IgD-negative memory B cell (primary cell): ENCODE data around the gene ORAI3. TPM values are rescaled to one million over a fixed set of nuclear protein-coding genes. Genes with fewer than 3 reads are reported as not detected.

Experiments used
- H3K27ac Mint-ChIP-seq, 3 donors: one replicate each; pipeline ENCODE4 v1.8.0; 2020 to 2022; ENCODE audit warnings: mild to moderate bottlenecking in 3 of 3, mixed read lengths in 3 of 3, moderate library complexity in 1 of 3
- H3K27me3 Mint-ChIP-seq: one replicate; pipeline ENCODE4 v1.8.0; 2021; ENCODE audit warnings: mixed read lengths
- H3K36me3 Mint-ChIP-seq: one replicate; pipeline ENCODE4 v1.8.0; 2020; ENCODE audit warnings: mild to moderate bottlenecking, mixed read lengths
- H3K4me1 Mint-ChIP-seq, 3 donors: one replicate each; pipeline ENCODE4 v1.8.0; 2020 to 2022; ENCODE audit warnings: mixed read lengths in 3 of 3, mild to moderate bottlenecking in 1 of 3
- H3K4me3 Mint-ChIP-seq, 4 donors: one replicate each; pipeline ENCODE4 v1.8.0; 2020 to 2022; ENCODE audit warnings: mild to moderate bottlenecking in 4 of 4, mixed read lengths in 4 of 4, moderate library complexity in 3 of 4
- H3K9me3 Mint-ChIP-seq, 3 donors: one replicate each; pipeline ENCODE4 v1.8.0; 2020 to 2021; ENCODE audit warnings: mixed read lengths in 3 of 3, mild to moderate bottlenecking in 1 of 3
- polyA plus RNA-seq: library from polyadenylated mRNA; unstranded; fragments of 300-500 nt; fragmentation: Illumina TruSeq; gene quantifications from one replicate; pipeline ENCODE4 v1.2.3, GENCODE V29; 2021

Gene ORAI3
- 68.8 TPM for polyA plus RNA-seq

DNA sequence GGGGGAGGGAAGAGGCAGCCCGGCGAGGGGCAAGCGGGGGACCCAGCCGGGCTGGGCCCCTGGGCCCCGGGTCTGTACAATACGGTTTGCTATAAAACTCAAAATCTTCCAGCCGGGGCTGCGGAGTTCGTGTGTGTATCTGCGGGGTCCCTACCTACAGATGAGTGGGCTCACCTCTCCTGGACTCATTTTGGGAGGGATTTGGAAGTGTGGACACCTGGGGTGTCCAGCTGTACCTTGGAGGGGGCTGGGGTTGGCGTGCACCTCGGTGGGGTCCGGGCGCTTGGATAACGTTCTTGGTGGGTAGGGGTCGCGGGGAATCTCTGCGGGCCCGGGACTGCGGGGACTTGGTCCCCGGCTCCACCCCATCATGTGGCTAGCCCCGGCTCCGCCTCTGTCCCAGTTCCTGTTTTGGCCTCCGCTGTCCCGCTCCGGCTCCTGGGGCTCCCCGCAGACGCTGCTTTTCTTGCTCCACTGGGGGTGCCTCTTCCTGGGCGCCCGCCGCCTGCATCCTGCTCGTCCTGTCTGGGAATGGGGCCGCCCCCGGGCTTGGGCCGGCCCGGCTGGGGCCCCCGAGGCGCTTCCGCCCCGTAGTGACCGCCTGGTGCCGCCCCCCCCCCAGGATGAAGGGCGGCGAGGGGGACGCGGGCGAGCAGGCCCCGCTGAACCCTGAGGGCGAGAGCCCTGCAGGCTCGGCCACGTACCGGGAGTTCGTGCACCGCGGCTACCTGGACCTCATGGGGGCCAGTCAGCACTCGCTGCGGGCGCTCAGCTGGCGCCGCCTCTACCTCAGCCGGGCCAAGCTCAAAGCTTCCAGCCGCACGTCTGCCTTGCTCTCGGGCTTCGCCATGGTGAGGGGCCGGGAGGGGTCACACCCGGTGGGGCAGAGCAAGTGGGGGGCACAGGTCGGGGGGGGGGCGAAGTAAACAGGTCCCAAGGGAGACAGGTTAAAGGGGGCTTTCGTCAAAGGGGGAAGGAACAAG, at the start of gene ORAI3:
TSS of gene ORAI3 (plus strand) at position 402 of the 983 bp plus-strand sequence. CDS start at position 624, 222 bp downstream.
- Mint-ChIP-seq H3K4me1 (peaks cover 12 to 23% (median 14%) of the 10 kb centered on the region in 3 donors), H3K27ac (peak within 1 kb of the TSS; percentile 89 to 96 (median 90)), H3K9me3 (no peaks in the 10 kb centered on the region), H3K27me3 (no peaks in the 10 kb centered on the region), H3K36me3 (peaks cover 5% of the 10 kb centered on the region), H3K4me3 (peak within 1 kb of the TSS; percentile 90 to 99 (median 97))

DNA sequence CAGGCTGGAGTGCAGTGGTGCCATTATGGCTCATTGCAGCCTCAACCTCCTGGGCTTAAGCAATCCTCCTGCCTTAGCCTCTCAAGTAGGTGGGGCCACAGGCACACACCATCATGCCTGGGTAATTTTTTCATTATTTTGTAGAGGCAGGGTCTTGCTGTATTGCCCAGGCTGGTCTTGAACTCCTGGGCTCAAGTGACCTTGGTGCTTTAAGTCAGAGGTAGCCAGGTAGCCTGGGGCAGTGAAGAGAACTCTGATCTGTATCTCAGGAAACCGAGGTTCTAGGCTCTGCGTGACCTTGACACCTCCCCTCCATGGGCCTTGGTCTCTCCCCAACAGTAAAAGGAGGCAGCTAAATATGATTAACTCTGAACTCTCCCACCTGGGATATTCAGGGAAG, 49.1 kb upstream of the ORAI3 start:
- H3K9me3 Mint-ChIP-seq = no peaks in the 10 kb centered on the region
- peaks cover 23 to 28% (median 24%) of the 10 kb centered on the region in 3 donors for H3K4me1 Mint-ChIP-seq
- peak overlapping the region; percentile 16 to 60 (median 43) for H3K4me3 Mint-ChIP-seq
- no peak overlapping the region for H3K27ac Mint-ChIP-seq
- peaks cover 2% of the 10 kb centered on the region for H3K36me3 Mint-ChIP-seq
- H3K27me3 Mint-ChIP-seq = no peaks in the 10 kb centered on the region

DNA sequence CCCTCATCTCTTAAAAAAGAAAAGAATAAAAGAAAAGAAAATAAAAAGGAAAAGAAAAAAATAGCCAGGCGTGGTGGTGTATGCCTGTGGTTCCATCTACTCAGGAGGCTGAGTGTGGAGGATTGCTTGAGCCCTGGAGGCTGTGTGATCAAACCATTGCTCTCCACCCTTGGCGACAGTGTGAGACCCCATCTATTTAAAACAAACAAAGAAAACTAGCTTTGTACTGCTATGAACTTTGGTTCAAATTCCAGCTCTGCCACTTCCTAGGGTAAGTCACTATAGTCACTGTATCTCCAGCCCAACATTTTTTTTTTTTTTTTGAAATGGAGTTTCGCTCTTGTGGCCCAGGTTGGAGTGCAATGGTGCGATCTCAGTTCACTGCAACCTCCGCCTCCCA, 48.3 kb upstream of the ORAI3 start:
- H3K27me3 Mint-ChIP-seq = no peaks in the 10 kb centered on the region
- H3K27ac Mint-ChIP-seq = peak overlapping the region in 1 of 3 donors; percentile 83
- H3K9me3 Mint-ChIP-seq = no peaks in the 10 kb centered on the region
- H3K4me1 Mint-ChIP-seq = peaks cover 20 to 25% (median 21%) of the 10 kb centered on the region in 3 donors
- peaks cover 2% of the 10 kb centered on the region for H3K36me3 Mint-ChIP-seq
- peak overlapping the region in 1 of 4 donors; percentile 86 for H3K4me3 Mint-ChIP-seq

DNA sequence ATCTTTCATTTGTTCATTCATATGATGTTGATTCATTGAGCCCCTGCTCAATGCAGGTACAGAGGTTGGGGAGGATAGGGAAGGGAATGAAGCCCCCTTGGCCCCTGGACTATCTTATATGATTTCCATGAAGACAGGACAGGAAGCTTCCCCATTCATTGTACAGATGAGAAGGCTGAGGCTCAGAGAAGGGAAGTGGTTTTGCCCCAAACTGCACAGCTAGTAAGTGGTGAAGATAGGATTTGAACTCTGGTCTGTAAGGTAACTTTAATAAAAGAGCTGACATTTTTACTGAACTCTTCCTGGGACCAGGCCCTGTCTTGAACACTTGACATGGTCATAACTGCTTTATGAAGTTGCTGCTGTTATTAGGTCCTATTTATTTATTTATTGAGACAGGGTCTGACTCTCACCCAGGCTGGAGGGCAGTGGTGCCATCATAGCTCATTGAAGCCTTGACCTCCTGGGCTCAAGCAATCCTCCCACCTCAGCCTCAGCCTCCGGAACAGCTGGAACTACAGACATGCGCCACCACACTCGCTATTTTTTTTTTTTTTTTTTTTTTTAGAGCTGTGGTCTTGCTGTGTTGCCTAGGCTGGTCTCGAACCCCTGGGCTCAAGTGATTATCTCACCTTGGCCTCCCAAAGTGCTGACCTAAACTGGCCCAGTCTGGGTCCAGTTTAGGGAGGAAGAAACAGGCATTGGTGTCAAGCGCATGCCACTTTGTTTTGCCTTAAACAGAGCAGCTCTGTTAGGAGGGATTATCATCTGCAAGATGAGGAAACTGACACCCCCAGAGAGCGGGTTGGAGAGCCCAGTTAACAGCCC, 47.5 kb upstream of the ORAI3 start:
- Mint-ChIP-seq H3K36me3 (peaks cover 2% of the 10 kb centered on the region), H3K9me3 (no peaks in the 10 kb centered on the region), H3K4me3 (peak overlapping the region; percentile 74 to 88 (median 86)), H3K27me3 (no peaks in the 10 kb centered on the region), H3K27ac (peak overlapping the region in 2 of 3 donors; percentile 39 to 83), H3K4me1 (peaks cover 18 to 21% (median 20%) of the 10 kb centered on the region in 3 donors)

DNA sequence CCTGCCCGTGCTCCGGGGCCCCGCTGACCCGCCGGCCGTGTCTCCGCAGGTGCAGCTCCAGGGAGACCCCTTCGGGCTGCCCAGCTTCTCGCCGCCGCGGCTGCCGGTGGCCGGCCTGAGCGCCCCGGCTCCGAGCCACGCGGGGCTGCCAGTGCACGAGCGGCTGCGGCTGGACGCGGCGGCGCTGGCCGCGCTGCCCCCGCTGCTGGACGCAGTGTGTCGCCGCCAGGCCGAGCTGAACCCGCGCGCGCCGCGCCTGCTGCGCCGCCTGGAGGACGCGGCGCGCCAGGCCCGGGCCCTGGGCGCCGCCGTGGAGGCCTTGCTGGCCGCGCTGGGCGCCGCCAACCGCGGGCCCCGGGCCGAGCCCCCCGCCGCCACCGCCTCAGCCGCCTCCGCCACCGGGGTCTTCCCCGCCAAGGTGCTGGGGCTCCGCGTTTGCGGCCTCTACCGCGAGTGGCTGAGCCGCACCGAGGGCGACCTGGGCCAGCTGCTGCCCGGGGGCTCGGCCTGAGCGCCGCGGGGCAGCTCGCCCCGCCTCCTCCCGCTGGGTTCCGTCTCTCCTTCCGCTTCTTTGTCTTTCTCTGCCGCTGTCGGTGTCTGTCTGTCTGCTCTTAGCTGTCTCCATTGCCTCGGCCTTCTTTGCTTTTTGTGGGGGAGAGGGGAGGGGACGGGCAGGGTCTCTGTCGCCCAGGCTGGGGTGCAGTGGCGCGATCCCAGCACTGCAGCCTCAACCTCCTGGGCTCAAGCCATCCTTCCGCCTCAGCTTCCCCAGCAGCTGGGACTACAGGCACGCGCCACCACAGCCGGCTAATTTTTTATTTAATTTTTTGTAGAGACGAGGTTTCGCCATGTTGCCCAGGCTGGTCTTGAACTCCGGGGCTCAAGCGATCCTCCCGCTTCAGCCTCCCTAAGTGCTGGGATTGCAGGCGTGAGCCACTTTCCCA, 46.6 kb upstream of the ORAI3 start:
- Mint-ChIP-seq H3K4me3 (peak overlapping the region; percentile 86 to 97 (median 94)), H3K27me3 (no peaks in the 10 kb centered on the region), H3K36me3 (peaks cover 2% of the 10 kb centered on the region), H3K4me1 (peaks cover 14 to 17% (median 17%) of the 10 kb centered on the region in 3 donors), H3K9me3 (no peaks in the 10 kb centered on the region), H3K27ac (peak overlapping the region; percentile 41 to 93 (median 90))

DNA sequence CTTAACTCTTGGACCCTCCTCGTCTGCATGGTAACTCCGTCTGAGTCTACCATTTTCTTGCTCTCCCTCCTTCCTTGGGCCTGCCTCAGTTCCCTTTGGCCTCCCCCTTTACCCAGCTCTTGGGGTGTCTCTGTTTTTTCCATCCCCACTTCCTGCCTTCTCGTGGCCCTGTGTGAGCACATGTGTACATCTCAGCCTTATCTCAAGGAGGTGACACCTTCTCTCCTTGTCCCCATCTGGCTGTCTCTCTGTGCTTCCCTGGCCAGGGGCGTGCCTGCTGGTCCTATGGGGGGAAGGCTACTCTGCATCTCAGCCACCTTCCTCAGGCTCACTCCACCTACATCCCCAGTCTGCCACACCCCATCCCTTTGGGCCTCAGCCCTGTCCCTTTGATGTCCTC, 45.9 kb upstream of the ORAI3 start:
- peaks cover 11 to 16% (median 15%) of the 10 kb centered on the region in 3 donors for H3K4me1 Mint-ChIP-seq
- no peaks in the 10 kb centered on the region for H3K27me3 Mint-ChIP-seq

DNA sequence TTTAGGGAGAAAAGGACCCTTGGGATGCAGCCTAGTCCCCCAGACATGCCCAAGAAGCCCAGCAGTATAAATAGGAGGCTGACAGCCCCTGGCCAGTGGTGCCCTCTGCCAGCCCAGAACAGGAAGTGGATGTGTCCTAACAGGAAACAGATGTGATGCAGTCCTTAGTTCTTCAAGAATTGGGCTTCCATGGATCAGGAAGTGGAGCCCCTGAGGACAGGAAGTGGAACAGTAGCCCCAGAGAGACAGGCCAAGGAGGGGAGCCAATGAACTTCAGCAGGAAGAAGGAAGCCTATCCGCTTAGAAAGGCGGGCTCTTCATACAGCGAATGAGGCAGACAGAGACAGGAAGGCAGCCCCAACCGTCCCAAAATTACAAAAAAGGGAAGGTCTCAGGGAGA, 45.3 kb upstream of the ORAI3 start:
- no peaks in the 10 kb centered on the region for H3K9me3 Mint-ChIP-seq
- H3K36me3 Mint-ChIP-seq = peaks cover 2% of the 10 kb centered on the region
- peak overlapping the region in 2 of 3 donors; percentile 78 to 89 for H3K27ac Mint-ChIP-seq

More for the DNA sequence above, 45.9 kb upstream of the ORAI3 start:
- Mint-ChIP-seq H3K9me3 (no peaks in the 10 kb centered on the region), H3K36me3 (peaks cover 2% of the 10 kb centered on the region), H3K4me3 (peak overlapping the region; percentile 61 to 97 (median 94)), H3K27ac (peak overlapping the region in 2 of 3 donors; percentile 41 to 89)

DNA sequence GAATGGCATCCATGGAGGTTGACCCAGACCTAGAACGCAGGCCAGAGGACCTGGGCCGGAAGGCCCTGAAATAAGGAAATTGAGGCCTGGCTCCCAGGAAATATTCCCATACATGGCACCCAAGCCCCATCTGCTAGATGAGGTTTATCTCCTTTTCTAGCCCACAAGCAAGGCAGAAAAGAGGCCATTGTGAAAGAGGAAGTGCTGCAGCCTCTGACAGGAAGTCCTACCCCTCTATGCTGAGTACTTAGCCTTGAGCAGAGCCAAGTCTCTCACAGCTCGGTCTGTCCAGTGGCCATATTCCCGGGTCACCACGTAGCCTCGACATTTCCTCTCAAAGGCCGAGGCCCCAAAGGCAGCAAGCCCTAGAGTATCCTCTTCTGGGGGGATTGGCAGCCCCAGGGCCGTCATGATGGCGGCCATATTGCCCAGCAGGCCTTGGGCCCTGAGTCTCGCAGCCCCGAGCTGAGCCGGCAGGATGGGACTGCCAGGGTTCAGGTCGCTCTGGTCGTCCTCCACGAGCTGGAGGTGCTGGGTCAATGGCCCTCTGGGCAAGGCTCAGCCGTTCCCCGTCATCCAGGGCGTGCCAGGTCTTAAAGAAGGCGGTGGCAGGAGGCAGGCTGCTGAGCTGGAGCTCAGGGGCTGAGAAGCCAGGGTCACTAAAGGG, 44.6 kb upstream of the ORAI3 start:
- Mint-ChIP-seq H3K36me3 (peaks cover 2% of the 10 kb centered on the region), H3K4me1 (peaks cover 11 to 16% (median 15%) of the 10 kb centered on the region in 3 donors), H3K9me3 (no peaks in the 10 kb centered on the region), H3K27ac (no peak overlapping the region), H3K4me3 (peak overlapping the region in 2 of 4 donors; percentile 61 to 77), H3K27me3 (no peaks in the 10 kb centered on the region)

More for the DNA sequence above, 45.3 kb upstream of the ORAI3 start:
- H3K4me1 Mint-ChIP-seq = peaks cover 11 to 16% (median 15%) of the 10 kb centered on the region in 3 donors
- H3K4me3 Mint-ChIP-seq = peak overlapping the region in 2 of 4 donors; percentile 61 to 76
- no peaks in the 10 kb centered on the region for H3K27me3 Mint-ChIP-seq

DNA sequence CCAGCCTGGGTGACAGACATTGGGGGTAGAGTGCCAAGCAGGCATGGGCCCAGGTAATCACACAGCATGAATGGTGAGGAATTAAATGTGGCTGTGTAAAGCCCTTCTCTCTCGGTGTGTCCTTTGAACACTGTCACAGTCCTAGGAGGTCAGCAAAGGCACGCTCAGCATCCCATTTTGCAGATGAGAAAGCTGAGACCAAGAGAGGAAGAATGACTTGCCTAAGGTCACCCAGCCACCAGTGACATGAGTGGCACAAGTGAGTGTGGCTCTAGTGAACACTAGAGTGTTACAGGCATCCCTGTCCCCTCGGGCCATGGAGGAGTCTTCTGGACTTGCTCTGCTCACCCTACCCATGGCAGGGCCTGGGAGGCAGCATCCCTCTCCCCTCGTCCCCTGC, 41.8 kb upstream of the ORAI3 start:
- Mint-ChIP-seq H3K9me3 (no peaks in the 10 kb centered on the region), H3K27ac (no peak overlapping the region), H3K4me1 (peaks cover 11 to 16% (median 11%) of the 10 kb centered on the region in 3 donors), H3K27me3 (no peaks in the 10 kb centered on the region), H3K4me3 (no peak overlapping the region), H3K36me3 (peaks cover 2% of the 10 kb centered on the region)

DNA sequence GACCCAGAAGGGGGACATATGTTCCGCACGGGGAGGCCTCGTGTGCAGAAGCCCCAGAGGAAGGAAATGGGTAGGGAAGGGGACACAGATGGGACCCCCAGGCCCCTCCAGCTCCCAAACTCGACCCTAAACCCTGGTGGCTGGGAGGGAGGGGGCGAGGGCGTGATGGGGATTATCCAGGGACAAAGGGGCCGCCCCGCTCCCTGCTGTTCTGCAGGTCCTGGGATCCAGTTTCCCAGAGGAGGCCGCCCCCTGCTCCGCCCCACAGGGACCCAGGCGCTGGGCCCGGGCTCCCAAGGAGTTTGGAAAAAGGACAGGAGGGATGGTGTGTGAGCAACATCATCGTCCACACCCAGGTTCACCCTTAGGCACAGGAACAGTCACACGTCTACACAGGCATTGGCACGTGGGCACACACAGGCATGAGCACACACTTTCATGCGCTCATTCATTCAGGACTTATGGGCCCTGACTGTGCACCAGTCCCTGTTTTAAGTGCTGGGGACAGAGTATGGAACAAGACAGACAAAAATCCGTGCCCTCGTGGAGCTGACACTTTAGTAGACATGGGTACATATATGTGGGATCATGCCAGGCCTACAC, 38.3 kb upstream of the ORAI3 start:
- Mint-ChIP-seq H3K9me3 (no peaks in the 10 kb centered on the region), H3K27me3 (no peaks in the 10 kb centered on the region), H3K27ac (no peak overlapping the region), H3K36me3 (no peaks in the 10 kb centered on the region), H3K4me1 (no peaks in the 10 kb centered on the region), H3K4me3 (no peak overlapping the region)

DNA sequence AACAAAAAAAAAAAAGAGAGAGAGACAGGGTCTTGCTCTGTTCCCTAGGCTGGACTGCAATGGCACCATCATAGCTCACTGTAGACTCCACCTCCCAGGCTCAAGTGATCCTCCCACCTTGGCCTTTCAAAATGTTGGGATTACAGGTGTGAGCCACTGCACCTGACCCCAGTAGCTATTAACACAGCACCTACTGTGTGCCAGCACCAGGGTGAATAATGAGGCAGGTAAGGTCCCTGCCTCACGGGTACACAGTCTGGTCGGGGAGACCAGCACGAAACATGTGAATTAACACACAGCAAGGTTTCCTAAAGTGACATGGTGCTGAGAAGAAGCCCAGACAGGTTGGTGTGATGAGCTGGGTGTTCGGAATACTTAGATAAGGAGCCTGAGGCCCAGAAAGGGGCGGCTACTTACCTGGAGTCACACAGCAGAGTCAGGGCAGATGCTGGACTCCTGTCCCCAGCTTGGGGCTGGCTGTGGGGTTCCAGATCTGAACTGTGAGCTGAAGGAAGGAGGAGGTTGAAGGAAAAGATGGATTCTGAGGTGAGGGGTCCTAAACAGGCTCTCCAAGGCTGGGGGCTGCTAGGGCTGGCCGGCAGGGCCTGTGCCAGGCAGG, 36.0 kb upstream of the ORAI3 start:
- Mint-ChIP-seq H3K27ac (no peak overlapping the region), H3K4me1 (peaks cover 0 to 3% (median 0%) of the 10 kb centered on the region in 3 donors), H3K4me3 (no peak overlapping the region), H3K9me3 (no peaks in the 10 kb centered on the region), H3K27me3 (no peaks in the 10 kb centered on the region), H3K36me3 (no peaks in the 10 kb centered on the region)

DNA sequence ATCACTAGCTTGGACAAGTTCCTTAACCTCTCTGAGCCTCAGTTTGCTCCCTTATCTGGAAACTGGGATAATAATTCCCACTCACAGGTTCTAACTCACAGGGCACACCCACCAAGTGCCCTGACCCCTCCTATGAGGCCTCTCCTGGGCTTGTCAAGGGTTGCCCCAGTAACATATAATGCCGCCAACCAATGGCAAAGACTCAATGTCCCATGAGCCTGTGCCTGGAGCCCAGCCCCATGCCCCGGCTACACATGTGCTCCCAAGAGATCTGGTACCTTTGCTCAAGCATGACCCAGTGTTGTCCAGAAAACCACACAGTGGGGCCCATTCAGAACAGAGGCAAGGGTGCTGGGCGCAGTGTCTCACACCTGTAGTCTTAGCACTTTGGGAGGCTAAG, 34.0 kb upstream of the ORAI3 start:
- H3K4me3 Mint-ChIP-seq = no peak overlapping the region
- H3K27me3 Mint-ChIP-seq = no peaks in the 10 kb centered on the region
- no peaks in the 10 kb centered on the region for H3K36me3 Mint-ChIP-seq
- no peak overlapping the region for H3K27ac Mint-ChIP-seq
- H3K4me1 Mint-ChIP-seq = peaks cover 0 to 3% (median 0%) of the 10 kb centered on the region in 3 donors
- H3K9me3 Mint-ChIP-seq = no peaks in the 10 kb centered on the region

DNA sequence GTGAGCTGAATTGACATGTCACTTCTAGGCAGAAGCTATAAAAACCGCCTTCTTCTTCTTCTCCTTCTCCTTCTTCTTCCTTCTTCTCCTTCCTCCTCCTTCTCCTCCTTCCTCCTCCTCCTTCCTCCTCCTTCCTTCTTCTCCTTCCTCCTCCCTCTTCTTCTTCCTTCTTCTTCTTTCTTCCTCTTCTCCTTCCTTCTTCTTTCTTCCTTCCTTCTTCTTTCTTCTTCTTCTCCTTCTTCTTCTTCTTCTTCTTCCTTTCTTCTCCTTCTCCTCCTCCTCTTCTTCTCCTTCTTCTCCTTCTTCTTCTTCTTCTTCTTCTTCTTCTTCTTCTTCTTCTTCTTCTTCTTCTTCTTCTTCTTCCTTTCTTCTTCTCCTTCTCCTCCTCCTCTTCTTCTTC, 30.3 kb upstream of the ORAI3 start:
- Mint-ChIP-seq H3K4me1 (peaks cover 0 to 5% (median 4%) of the 10 kb centered on the region in 3 donors), H3K9me3 (peaks cover 0 to 1% (median 0%) of the 10 kb centered on the region in 3 donors), H3K36me3 (no peaks in the 10 kb centered on the region), H3K27ac (no peak overlapping the region), H3K27me3 (no peaks in the 10 kb centered on the region), H3K4me3 (no peak overlapping the region)
